Measurements from ENCODE around the gene GRHL1. TPM values are rescaled to one million over a fixed set of nuclear protein-coding genes. Genes with fewer than 3 reads are reported as not detected.

GRHL1 gene
- total and polyA plus RNA-seq, 10 donors: 0.20 to 3.0 (median 1.2) TPM

- peak; percentile 91 for DNase-seq
- Histone ChIP-seq H3K4me3 (peak overlapping the region; percentile 0 to 86 (median 42)), H3K4me1 (peaks cover 29 to 84% (median 64%) of the 10 kb centered on the region in 6 donors), H3K27ac (peak overlapping the region; percentile 66 to 98 (median 91)), H3K27me3 (replicated peaks in 1 of 7) (peaks cover 0 to 7% (median 0%) of the 10 kb centered on the region in 7 donors), H3K36me3 (peaks cover 0 to 19% (median 3%) of the 10 kb centered on the region in 6 donors), H3K9me3 (no peaks in the 10 kb centered on the region)
- TF ChIP-seq POLR2AphosphoS5 (IDR thresholded peaks at IDR 0.05): peak; percentile 69 to 77 (median 77)
- TF ChIP-seq POLR2A (IDR thresholded peaks at IDR 0.05): no peak
- TF ChIP-seq CTCF (IDR thresholded peaks at IDR 0.05 in 8 of 11, conservative IDR thresholded peaks at IDR 0.05 in 3 of 11): peak in 6 of 11 experiments; percentile 9 to 40 (median 18)
- 16 to 31% (median 24%) methylated on average over 49 to 54 of the region's 54 CpGs for WGBS, 5 donors
- intact Hi-C loops (cut with DNase I; ENCODE audit: low total_unique reads): no loop called here
Measured at GRCh38 chr2:10042301-10043161, 91.0 kb downstream of the GRHL1 start.

GRCh38 chr2:10043256-10043905, 91.9 kb downstream of the GRHL1 start, which contains the start of gene KLF11:
TSS of gene KLF11 (plus strand) at chr2:10043550. CDS start at chr2:10043717, 167 bp downstream.
- peaks cover 33 to 84% (median 65%) of the 10 kb centered on the region in 6 donors for H3K4me1 ChIP-seq

GRCh38 chr2:10043906-10044601, 92.6 kb downstream of the GRHL1 start:
- peaks cover 0 to 7% (median 0%) of the 10 kb centered on the region in 7 donors for H3K27me3 ChIP-seq (replicated peaks in 1 of 7)
- peaks cover 0 to 33% (median 14%) of the 10 kb centered on the region in 6 donors for H3K36me3 ChIP-seq
- 9 to 36% (median 21%) methylated on average over 40 to 90 of the region's 90 CpGs for WGBS, 5 donors
- no peak for TF ChIP-seq POLR2A (IDR thresholded peaks at IDR 0.05)
- TF ChIP-seq POLR2AphosphoS5 (IDR thresholded peaks at IDR 0.05): peak; percentile 70 to 88 (median 82)
- TF ChIP-seq CTCF (IDR thresholded peaks at IDR 0.05 in 8 of 11, conservative IDR thresholded peaks at IDR 0.05 in 3 of 11): peak in 1 of 11 experiments; percentile 18
- DNase-seq: peak; percentile 98
- intact Hi-C loops (cut with DNase I; ENCODE audit: low total_unique reads): no loop called here
- peak overlapping the region; percentile 90 to 98 (median 94) for H3K27ac ChIP-seq
- peak overlapping the region; percentile 35 to 86 (median 51) for H3K4me3 ChIP-seq
- H3K4me1 ChIP-seq: peaks cover 35 to 88% (median 70%) of the 10 kb centered on the region in 6 donors
- no peaks in the 10 kb centered on the region for H3K9me3 ChIP-seq

More at GRCh38 chr2:10043256-10043905, 91.9 kb downstream of the GRHL1 start, which contains the start of gene KLF11:
- peak in 1 of 3 donors; percentile 3 for TF ChIP-seq POLR2A (IDR thresholded peaks at IDR 0.05)
- TF ChIP-seq CTCF (IDR thresholded peaks at IDR 0.05 in 8 of 11, conservative IDR thresholded peaks at IDR 0.05 in 3 of 11): no peak
- peak in 2 of 3 donors; percentile 59 to 82 for TF ChIP-seq POLR2AphosphoS5 (IDR thresholded peaks at IDR 0.05)
- peak; percentile 96 for DNase-seq
- H3K9me3 ChIP-seq: no peaks in the 10 kb centered on the region
- intact Hi-C loops (cut with DNase I; ENCODE audit: low total_unique reads): no loop called here
- peaks cover 0 to 28% (median 12%) of the 10 kb centered on the region in 6 donors for H3K36me3 ChIP-seq
- peak within 1 kb of the TSS; percentile 90 to 98 (median 94) for H3K27ac ChIP-seq
- H3K27me3 ChIP-seq (replicated peaks in 1 of 7): peaks cover 0 to 7% (median 0%) of the 10 kb centered on the region in 7 donors
- peak within 1 kb of the TSS; percentile 35 to 86 (median 51) for H3K4me3 ChIP-seq
- 0 to 1% (median 1%) methylated on average over 14 to 100 of the region's 104 CpGs; no CpG with 5 or more reads in 1 of the 5 donors for WGBS, 5 donors
